Measurements from ENCODE around the gene TOP2A.

DNA sequence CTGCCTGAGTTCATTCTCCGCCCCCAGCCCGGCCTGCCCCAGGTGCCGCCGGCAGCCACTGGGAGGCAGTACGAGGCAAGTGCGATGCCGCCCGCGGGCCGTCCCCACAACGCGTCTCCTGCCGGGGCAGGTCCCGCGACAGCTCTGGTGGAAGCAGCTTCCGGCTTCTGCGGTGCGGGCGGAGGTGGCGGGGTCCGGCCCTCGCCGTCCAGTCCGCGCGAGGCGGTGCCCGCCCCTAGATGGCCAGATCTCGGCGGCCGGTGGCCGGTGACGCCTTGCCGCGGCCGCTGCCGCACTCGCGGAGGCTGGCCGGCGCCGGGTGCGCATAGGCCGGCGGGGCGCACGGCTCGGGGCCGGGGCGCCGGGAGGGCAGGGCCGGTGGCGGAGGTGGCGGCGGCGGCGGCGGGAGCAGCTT lies 55.0 kb downstream of the TOP2A start:
- TF ChIP-seq, protein P1, sequence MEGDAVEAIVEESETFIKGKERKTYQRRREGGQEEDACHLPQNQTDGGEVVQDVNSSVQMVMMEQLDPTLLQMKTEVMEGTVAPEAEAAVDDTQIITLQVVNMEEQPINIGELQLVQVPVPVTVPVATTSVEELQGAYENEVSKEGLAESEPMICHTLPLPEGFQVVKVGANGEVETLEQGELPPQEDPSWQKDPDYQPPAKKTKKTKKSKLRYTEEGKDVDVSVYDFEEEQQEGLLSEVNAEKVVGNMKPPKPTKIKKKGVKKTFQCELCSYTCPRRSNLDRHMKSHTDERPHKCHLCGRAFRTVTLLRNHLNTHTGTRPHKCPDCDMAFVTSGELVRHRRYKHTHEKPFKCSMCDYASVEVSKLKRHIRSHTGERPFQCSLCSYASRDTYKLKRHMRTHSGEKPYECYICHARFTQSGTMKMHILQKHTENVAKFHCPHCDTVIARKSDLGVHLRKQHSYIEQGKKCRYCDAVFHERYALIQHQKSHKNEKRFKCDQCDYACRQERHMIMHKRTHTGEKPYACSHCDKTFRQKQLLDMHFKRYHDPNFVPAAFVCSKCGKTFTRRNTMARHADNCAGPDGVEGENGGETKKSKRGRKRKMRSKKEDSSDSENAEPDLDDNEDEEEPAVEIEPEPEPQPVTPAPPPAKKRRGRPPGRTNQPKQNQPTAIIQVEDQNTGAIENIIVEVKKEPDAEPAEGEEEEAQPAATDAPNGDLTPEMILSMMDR (conservative IDR thresholded peaks at IDR 0.05), result peak; percentile 93
- peak; percentile 65; the same call in 1 of the 2 replicates for TF ChIP-seq ZFX (IDR thresholded peaks at IDR 0.05)

All from C4-2B (cell line).